NT2/D1 (cell line): Measurements from ENCODE around the gene EPHA8.

Source experiments
- YY1 ChIP-seq: IDR thresholded peaks from 2 replicates; pipeline ENCODE4 v1.6.1; 2011; ENCODE audit not compliant: insufficient read length, insufficient read depth
- ZNF274 ChIP-seq: IDR thresholded peaks from 2 replicates; pipeline ENCODE4 v1.6.1; 2011; ENCODE audit warnings: mild to moderate bottlenecking, low read depth, low read length

- no peak for TF ChIP-seq ZNF274
- no peak for TF ChIP-seq YY1
Measured at GRCh38 chr1:22575532-22576149, 12.4 kb downstream of the EPHA8 start.
